ENCODE data around the gene ARID1B.

ARID1B gene

DNA sequence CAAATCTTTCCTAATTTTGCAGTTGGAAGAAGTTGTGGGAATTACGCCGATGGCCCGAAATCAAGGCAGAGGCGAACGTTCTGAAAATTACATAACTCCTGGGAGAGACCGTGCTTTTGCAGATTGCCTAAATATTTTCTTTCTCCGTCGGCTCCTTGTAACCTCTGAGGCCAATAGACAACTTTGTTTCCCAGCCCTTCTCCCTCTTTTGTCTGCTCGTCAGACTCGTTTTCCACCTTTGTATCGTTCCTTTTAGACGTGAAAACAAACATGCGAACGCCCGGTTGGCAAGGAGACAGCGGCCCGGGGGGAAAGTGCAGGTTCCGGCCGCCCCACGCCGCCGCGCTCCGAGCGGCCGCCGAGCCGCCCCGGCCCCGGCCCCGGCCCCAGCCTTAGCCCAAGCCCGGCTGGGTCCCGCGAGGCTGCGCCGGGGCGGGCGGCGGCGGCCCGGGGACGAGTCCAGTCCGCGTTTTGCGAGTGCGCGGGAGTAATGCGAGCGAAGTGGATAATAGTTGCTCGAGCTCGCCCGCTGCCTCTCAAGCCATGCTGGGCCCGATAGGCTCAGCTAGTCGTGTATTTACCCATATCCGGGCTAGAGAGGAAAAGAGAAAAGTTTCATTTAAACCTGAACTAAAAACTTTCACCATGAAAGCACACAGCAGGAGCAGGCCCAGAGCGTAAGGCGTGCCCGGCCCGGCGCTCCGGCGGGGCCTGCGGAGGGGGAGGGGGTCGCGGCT lies at the start of gene ARID1B:
Gene ARID1B, plus strand, starts transcription at position 539 of the 737 bp plus-strand sequence. CDS start 303 bp downstream, outside the sequence.
- peak; percentile 54 for ATAC-seq

DNA sequence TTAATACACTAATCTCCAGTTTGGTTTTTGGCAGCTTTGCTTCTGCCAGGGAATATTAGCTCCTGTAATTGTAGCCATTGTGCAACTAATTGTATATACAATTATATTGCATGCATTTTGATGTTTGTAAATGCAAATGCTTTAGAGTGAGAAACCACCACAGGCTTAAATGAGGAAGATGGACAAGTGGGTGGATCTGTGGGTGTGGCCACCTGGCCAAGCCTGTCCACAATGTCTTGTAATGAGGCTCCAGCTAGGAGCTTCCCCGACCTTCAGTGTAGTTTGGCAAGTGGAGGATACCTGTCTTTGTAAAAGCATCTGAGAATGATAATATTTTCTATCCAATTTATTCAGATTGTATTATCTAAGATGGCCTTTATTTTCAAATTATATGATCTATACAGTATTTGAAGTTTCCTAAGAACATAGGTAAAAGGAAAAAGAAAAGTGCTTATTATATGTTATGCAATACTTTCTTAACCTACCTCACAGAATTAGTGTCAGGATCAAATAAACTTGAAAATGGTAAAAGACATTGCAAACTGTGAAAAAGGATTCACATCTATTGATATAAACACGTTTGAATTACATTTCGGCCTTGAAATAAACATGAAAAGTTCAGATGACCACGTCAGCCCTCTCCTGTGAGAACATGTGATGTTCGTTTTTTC lies 49.3 kb upstream of the ARID1B start:
- no peak for ATAC-seq

DNA sequence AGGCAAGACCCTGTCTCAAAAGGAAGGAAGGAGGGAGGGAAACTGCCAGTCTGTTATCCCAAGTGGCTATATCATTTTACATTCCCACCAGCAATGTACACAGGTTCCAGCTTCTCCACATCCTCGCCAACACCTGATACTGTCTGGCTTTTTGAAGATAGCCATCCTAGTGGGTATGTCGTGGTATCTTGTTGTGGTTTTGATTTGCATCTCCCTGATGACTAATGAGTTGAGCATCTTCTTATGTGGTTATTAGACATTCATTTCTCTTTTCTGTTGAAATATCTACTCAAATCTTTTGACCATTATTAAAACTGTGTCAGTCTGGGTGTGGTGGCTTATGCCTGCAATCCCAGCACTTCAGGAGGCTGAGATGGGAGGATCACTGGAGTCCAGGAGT lies 47.9 kb upstream of the ARID1B start:
- ATAC-seq: peak; percentile 56 to 75

DNA sequence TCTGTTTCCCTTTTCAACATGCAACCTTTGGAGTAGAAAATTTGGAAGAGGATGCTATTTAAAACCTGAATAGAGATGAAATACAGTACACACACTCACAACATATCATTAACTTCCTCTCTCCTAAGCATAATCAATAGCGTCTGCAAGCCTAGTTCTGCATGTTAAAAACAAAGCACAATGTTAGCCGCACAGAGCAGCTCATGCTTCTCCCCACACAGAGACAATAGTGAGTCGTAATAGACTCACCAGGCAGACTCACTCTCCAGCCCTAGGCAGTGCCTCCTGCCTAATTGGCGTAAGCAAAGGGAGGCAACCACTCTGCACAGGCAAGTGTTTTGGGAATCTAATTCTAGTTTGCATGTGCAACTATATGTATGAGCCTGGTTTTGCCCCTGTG lies 45.8 kb upstream of the ARID1B start:
- ATAC-seq: peak; percentile 65 to 69

DNA sequence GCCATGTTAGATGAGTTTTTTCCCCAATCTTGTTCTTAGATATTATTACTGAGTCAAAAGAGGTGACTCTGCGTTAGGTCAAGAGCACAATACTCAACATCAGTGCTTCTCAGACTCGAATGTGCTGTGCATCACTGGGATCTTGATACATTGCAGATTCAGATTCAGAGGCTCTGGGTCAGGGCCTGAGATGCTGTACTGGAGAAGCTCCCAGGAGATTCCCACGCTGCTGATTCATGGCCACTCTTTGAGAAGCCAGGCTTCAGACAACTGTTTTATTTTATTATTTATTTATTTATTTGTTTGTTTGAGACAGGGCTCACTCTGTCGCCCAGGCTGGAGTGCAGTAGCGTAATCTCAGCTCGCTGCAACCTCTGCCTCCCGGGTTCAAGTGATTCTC lies 41.4 kb upstream of the ARID1B start:
- ATAC-seq: no peak

DNA sequence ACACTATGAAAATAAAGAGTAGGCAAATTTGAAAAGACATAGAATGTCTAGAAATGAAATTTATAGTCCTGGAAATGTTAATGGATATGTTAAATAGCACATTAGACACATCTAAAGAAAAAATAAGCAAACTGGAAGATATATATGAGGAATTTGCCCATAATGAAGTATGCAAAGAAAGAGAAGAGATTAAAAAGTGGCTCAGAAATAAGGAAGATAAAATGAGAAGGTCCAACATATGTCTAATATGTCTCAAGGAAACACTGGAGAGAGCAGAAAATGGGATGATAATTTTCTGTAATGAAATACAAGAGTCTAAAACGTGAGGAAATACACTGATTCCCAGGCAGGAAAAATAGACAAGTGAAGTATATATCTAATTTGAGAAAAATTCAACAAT lies 36.6 kb upstream of the ARID1B start:
- no peak for ATAC-seq

DNA sequence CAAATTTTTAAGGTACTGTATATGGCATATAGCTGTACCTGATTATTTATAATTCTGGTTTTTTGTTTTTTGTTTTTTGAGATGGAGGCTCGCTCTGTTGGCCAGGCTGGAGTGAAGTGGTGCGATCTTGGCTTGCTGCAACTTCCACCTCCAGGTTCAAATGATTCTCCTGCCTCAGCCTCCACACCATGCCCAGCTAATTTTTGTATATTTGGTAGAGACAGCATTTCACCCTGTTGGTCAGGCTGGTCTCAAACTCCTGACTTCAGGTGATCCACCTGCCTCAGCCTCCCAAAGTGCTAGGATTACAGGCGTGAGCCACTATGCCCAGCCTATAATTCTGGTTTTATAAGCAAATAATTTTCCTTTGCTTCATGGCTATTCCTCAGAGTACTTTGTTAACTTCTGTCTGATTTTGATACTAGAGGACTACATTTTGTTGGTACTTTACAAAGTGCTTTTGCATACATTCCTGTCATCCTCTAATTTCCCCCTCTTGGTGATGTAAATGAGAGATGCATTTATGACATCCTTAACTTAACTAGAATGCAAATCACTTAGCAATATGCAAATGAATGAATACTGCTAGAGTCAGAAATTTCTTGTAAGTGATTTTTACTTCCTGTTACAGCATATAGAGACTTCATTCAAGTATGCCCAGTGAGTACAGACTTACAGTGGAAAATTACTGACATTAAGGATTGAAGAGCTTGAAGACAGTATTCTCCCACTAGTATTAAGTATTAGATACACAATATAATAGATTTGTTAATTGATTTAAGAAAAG lies 35.7 kb upstream of the ARID1B start:
- ATAC-seq: peak; percentile 51 to 93

DNA sequence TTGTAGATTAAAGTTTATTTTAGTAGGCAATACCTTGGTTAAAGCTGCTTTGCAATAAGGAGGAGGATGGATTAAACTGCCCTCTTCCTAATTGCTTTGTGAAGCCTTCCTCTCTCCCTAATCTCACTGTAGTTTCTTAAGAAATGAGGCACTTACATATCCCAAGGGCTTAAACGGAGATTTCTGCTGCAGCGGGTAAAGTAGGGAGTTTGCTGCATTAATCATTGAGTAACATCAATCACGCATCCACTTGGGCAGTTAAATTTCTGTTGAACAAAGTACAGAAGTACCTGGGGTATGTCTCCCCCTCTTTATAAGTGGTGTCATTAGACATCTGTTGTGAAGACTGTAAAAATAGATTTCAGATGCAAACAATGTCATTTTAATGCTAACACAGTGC lies 29.5 kb upstream of the ARID1B start:
- ATAC-seq: no peak

DNA sequence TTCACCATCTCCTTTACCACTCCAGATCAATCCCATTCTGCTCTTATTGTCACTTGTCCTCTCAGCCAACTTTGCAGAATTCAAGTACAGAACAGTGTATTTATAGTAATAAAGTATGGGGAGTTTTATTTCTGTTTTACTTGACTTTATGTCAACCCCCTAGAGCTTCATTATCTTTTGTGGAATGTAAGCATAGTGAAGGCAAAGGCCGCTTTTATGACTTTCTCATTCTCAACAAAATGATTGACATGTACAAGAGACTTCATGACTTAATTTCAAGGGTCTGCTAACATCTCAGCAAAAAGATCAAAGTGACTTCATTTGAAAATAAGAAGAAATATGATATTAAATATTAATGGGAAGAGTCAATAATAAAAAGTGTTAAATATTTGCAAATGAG lies 28.7 kb upstream of the ARID1B start:
- no peak for ATAC-seq

DNA sequence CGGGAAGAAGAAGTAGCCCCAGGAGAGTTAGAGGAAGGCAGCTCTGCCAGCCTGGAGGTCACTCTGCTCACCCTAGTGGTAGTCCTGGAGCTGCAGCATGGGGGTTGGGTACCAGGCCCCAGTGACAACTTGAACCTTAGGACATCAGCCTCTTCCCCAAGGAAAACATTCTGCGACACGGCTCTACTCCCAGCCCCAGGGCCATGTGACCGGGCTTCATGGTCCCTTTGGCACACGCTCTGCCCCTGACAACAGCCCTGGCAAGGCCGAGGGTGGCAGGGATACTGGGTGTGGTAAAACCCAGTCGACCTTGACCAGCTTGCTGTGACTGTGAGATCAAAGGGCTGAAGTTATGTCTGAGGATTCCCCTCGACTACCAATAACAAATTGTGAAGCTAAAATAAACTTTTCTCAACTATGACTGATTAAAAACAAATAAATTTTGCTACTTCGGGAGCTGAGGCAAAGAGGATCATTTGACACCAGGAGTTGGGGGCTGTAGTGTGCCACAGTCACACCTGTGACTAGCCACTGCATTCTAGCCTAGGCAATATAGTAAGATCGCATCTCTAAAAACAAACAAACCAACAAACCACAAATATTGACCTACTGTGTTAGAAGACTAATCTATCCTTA lies 24.4 kb upstream of the ARID1B start:
- no peak for ATAC-seq

DNA sequence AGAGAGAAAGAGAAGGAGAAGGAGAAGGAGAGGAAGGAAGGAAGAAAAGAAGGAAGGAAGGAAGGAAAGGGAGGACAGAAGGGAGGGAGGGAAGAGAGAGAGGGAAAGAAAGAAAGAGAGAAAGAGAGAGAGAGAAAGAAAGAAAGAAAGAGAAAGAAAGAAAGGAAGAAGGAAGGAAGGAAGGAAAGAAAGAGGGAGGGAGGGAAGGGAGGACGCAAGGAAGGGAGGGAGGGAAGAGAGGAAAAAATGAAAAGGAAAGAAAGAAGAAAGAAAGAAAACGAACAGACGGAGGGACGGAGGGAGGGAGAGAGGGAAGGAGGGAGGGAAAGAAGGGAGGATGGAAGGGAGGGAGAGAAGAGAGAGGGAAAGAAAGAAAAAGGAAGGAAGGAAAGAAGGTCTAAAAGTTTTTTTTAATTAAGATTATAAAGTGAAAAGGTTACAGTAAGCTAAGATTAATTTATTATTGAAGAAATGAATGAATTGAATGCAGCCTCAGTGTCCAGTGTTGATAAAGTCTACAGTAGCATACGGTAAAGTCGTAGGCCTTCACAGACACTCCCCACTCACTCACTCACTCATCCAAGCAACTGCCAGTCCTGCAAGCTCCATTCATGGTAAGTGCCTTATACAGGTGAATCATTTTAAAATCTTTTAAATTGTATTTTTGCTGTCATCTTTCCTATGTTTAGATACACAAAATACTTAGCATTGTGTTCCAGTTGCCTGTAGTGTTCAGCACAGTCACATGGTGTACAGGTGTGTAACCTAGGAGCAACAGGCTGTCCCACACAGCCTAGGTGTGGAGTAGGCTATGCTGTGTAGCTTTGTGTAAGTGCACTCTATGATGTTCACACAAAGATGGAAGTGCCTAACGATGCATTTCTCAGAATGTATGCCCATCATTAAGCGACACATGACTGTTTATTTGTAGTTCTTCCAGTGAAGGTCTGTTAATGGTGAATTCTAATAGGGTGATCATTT lies 20.3 kb upstream of the ARID1B start:
- no peak for ATAC-seq

DNA sequence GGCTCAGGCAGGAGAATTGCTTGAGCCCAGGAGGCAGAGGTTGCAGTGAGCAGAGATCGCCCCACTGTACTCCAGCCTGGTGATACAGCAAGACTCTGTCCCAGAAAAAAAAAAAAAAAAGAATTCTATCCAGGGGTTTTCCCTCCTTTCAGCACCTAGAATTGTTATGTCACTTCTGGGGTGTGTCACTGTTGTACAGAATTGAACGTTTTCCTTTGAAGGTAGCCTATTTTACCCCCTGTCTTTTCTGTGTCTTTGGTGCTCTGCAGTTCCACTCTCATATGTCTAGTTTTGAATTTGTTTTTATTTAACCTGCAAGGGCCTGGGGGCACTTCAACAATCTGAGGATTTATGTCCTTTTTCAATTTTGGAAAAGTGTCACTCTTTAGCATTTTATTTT lies 19.3 kb upstream of the ARID1B start:
- no peak for ATAC-seq

DNA sequence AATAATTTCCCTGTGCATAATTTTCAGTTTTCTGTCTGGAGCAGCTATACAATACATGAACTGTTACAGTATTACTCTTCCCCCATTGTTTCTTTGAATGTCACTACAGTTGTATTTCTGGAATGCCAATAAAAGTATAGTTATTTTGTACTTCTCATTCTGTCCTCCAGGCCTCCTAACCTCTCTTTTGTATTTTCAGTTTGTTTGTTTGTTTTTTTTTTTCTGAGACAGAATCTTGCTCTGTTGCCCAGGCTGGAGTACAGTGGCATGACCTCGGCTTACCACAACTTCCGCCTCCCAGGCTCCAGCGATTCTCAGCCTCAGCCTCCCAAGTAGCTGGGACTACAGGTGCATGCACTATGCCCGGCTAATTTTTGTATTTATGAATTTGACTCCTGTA lies 16.8 kb upstream of the ARID1B start:
- ATAC-seq: no peak

DNA sequence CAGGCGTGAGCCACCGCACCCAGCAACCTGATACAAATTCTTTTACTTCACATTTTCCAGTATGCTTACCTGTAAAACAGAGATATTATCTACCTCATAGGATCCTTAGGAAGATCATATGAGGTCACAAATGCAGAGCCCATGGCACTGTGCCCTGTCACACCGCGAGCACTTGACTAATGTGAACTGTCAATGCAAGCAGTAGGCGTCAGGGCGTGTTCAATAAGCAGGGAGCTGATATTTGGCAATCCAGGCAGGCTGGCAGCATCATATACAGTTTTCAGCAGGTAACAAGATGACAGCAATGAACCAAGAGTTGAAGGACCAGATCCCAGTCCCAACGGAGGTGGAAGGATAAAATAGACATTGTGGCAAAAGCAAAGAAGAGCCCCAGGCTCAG lies 14.6 kb upstream of the ARID1B start:
- no peak for ATAC-seq

DNA sequence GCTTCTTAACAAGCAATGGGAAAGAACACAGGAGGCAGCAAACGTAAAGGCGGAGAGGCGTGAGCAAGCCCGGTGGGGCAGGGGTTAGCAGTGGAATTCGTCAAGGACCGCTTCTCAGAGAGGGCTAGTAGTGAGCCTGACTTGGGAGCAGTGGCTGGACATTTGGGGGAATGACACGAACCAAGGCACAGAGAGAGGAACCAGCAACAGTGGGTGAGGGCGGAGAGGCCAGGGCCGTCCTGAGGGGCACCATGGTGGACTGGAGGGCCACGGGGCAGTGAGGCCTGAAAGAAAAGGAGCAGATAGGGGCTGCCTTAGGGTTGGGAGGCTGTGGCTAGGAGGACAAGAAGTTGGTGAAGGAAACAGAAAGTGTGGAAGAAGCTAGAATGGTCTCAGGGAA lies 12.1 kb upstream of the ARID1B start:
- no peak for ATAC-seq

DNA sequence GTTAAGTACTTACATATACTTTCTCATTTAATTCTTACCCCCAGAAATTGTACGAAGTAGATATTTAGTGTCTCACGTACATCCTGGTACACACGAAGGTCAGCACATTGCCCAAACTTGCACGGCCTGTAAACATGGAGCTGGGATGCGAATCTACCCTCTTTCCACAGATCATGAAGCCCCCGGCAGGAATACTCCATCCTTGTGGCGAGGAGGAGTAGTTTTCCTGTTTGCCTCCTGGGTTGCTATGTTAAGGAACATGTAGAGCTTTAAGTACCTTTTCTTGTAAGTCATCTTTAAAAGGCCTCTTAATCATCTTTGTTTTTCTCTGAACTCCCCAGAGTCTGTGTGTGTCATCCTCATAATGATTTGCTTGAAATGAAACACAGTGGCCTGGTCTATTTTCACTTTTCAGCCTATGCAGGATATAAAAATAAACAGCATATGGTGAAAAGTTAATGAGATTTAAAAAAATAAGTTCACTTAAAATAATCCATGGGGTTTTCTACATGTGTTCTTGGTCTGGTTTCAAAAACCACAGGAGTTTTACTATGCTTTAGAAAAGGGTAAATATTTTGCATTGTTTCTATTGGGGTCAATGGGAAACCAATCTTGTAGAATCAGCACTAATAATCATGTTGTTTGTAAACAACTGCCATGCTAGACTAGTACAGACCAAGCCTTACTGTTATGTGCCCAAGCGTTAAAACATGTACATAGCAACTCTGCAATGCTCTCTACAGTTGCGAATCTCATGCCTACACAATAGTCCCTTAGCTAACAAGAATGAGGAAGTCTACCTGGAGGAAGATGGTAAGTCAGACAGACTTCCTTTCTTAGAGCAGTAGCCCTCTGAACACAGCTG lies 9.3 kb upstream of the ARID1B start:
- peak; percentile 60 to 74 for ATAC-seq

DNA sequence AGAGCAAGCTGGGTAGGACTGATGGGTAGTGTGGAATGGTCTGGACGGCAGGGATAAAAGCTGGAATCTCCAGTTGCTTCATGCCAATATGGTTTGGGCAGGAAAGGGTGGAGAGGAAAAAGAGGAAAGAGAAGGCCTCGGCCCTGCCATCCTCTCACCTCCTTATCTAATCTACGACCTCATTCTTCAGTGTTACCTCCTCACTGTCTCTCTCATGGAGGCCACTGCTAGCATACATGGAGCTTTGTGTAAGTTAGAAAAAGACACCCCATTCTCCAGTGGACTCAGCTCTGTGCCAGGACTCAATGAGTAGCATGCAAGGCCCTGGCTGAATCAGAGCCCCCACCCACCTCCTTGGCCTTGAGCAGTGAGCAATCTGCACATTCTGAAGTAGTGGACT lies 6.1 kb upstream of the ARID1B start:
- no peak for ATAC-seq

DNA sequence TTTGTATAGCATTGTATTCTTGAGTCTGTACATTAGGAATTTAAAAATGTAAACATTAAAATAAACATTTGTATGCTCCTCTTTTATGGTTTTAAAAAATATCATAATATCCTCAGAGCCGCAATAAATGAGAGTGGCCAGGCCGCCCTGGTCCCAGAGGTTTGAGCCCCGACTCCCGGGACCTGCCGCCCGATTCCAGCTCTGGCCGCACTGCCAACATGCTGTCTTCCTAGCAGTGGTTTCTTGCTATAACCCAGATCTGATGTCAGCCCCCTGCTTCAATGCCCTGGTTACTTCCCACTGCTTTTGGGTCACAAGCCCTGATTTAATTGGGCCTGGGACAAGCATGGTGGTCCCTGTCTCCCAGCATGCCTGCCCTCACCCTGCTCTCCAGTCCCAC lies 5.4 kb upstream of the ARID1B start:
- no peak for ATAC-seq

DNA sequence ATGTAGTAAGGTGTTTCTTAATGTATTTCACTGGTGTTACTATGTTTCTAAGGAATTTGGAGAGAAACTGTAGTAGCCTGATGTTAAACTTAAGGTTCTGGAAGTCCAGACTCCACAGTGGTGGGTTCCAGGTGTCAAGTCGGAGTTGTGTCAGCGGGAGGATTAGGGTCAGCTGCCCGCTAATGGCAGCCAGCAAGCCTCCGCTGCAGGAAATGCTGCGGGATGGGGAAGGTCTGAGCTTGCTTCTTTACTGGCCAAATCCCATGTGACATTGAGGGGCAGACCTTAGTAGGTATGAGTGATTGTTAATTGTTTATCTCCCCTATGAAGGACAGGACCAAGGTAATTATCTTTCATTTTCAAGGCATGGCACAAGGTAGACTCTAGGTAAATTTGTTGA lies 3.7 kb upstream of the ARID1B start:
- no peak for ATAC-seq

DNA sequence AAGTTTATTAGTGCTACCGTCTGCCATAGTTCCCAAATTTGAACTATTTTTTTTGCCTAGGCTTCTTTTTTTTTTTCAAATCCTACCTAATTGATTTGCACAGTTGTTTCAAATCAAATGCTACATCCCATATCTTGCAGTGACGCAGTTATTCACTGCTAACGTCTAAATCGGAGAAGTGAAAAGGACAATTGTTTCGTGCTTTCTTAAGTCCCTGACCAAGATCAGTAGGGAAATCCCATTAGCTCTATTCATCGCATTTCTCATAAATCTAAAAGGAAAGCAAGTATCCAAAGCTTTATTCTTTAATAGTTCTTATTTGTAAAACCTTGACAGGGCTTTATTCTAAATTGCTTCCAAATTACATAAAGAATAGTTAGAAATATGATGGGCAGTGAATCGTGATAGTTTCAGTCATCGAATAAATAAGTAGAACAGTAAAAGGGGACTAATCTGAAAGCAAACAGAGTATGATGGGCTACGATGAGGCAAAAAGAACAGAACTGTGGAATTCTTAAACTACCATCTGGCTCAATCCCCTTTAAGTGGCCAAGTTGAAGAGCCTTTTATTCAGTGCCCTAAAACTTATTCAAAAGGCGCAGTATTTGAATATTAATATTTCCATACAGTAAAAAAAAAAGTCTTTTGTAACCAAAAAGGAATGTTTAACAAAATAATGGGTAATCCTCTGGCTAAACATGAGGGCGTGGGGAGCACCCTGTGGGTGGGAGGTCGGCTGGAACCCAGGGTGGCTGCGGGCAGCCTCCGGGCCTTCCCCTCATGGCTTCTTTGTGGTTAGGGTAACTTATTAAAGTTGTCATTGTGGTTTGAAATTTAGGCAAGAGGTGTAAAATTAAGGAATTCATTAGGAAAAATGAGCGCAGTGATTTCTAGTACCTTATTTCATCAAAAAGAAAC lies 3.0 kb upstream of the ARID1B start:
- no peak for ATAC-seq

All from activated CD4-positive, CD25-positive, alpha-beta regulatory T cell treated with anti-CD3 and anti-CD28 coated beads, Interleukin-2, amount 50 U/mL, for 24 hours (primary cell).